ENCODE measurements around the gene CABCOCO1.
A peak's percentile ranks its signal among the peaks of the same experiment; 100 is the strongest.
"Not testable (repeated sequence)": the region's sequence is repeated elsewhere in the genome, so short reads cannot be mapped to it uniquely, and the experiment has no call there.

The CABCOCO1 gene

DNA sequence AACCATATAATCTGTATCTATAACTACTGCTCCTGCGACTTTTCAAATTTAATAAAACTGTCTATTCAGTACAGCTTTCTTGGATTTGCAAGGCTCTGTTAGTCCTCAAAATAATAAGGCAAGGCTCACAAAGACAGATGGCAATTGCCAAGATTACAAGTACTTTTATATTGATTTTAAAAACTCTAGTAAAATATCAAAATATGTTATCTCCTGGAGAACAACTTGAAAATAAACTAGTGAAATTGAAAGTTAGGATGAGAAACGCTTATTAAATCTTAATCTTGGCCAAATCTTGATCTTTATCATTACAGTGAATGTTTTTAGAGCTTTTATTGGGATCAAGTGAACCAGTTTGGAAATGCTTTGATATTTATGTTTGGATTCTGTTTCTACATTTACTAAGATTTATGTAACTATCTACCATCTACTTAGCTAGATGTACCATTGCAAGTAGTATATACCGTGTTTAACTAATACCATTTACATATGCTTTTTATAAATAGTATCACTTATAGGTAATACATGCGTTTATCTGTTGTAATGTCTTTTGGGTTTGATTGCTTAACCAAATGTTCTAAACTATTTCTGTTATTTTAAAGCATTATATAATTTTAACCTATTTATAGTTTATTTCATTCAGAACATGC, 70.0 kb downstream of the CABCOCO1 start:
- TF ChIP-seq, protein P1, sequence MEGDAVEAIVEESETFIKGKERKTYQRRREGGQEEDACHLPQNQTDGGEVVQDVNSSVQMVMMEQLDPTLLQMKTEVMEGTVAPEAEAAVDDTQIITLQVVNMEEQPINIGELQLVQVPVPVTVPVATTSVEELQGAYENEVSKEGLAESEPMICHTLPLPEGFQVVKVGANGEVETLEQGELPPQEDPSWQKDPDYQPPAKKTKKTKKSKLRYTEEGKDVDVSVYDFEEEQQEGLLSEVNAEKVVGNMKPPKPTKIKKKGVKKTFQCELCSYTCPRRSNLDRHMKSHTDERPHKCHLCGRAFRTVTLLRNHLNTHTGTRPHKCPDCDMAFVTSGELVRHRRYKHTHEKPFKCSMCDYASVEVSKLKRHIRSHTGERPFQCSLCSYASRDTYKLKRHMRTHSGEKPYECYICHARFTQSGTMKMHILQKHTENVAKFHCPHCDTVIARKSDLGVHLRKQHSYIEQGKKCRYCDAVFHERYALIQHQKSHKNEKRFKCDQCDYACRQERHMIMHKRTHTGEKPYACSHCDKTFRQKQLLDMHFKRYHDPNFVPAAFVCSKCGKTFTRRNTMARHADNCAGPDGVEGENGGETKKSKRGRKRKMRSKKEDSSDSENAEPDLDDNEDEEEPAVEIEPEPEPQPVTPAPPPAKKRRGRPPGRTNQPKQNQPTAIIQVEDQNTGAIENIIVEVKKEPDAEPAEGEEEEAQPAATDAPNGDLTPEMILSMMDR (IDR thresholded peaks at IDR 0.05): no peak
- intact Hi-C loops (cut with DNase I; ENCODE audit: low total_unique reads): loop anchor here (10.0 kb wide), 1 partner anchor 918 kb away; no protein-coding TSS in a partner anchor
- no peaks in the 10 kb centered on the region for H3K27me3 ChIP-seq

DNA sequence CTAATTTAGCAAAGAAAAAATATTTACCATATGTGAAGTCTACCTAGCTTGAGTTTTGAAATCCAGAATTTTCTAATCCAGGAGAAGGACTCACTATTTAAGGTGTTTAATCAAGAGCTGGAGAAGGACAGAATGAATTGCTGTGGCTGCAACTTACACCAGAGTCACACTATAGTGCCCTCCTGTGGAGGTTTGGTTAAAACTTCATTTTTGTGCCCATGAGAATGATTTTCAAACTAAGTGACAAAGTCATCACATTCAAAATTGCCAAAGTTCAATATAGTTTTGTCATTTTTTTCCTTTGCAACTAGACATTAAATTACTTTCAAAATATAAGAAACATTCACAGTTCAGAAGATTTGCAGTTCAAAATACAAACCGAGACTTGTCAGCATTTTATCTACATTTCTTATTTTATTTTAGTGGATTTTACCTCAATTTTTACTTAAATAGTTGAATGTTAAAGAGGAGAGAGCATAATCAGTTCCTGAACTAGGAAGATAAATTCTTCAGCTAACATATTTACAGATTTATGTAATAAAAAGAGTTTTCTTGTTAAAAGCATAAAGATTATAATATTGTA, 70.7 kb downstream of the CABCOCO1 start:
- Histone ChIP-seq H3K27me3 (no peaks in the 10 kb centered on the region), H3K36me3 (no peaks in the 10 kb centered on the region), H3K9me3 (no peaks in the 10 kb centered on the region), H3K4me1 (no peaks in the 10 kb centered on the region), H3K4me3 (no peak overlapping the region), H3K27ac (no peak overlapping the region)
- TF ChIP-seq, protein P1 (IDR thresholded peaks at IDR 0.05): peak; percentile 52 to 59
- intact Hi-C loops (cut with DNase I; ENCODE audit: low total_unique reads): loop anchor here (10.0 kb wide), 1 partner anchor 919 kb away; no protein-coding TSS in a partner anchor
- DNase-seq: no peak

More for the DNA sequence above, 70.0 kb downstream of the CABCOCO1 start:
- Histone ChIP-seq H3K4me3 (no peak overlapping the region), H3K4me1 (no peaks in the 10 kb centered on the region), H3K27ac (no peak overlapping the region), H3K36me3 (no peaks in the 10 kb centered on the region), H3K9me3 (no peaks in the 10 kb centered on the region)
- DNase-seq: no peak

DNA sequence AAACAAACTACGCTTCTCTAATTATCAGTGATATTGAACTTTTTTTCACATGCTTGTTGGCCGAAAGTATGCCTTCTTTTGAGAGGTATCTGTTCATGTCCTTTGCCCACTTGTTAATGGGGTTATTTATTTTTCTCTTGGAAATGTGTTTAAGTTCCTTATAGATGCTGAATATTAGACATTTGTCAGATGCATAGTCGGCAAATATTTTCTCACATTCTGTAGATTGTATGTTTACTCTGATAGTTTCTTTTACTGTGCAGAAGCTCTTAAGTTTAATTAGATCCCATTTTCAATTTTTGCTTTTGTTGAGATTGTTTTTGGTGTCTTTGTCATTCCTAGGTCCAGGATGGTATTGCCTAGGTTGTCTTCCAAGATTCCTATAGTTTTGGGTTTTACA, 73.2 kb downstream of the CABCOCO1 start:
- no peaks in the 10 kb centered on the region for H3K27me3 ChIP-seq
- intact Hi-C loops (cut with DNase I; ENCODE audit: low total_unique reads): loop anchor here (10.0 kb wide), 1 partner anchor 921 kb away; no protein-coding TSS in a partner anchor
- H3K4me3 ChIP-seq: no peak overlapping the region
- no peak for DNase-seq
- H3K9me3 ChIP-seq: no peaks in the 10 kb centered on the region
- no peaks in the 10 kb centered on the region for H3K36me3 ChIP-seq
- no peak overlapping the region for H3K27ac ChIP-seq
- H3K4me1 ChIP-seq: no peaks in the 10 kb centered on the region
- TF ChIP-seq, protein P1 (IDR thresholded peaks at IDR 0.05): no peak

DNA sequence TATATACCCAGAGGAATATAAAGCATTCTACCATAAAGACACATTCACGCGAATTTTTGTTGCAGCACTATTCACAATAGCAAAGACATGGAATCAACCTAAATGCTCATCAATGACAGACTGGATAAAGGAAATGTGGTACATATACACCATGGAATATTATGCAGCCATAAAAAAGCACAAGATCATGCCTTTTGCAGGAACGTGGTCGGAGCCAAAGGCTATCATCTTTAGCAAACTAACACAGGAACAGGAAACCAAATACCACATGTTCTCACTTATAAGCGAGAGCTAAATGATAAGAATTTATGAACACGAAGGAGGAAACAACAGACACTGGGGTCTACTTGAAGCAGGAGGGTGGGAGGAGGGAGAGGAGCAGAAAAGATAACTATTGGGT, 74.7 kb downstream of the CABCOCO1 start:
- not testable (repeated sequence) for H3K27ac ChIP-seq, H3K27me3 ChIP-seq, H3K9me3 ChIP-seq, H3K36me3 ChIP-seq, H3K4me1 ChIP-seq, DNase-seq, H3K4me3 ChIP-seq
- intact Hi-C loops (cut with DNase I; ENCODE audit: low total_unique reads): loop anchor here (10.0 kb wide), 1 partner anchor 923 kb away; no protein-coding TSS in a partner anchor

DNA sequence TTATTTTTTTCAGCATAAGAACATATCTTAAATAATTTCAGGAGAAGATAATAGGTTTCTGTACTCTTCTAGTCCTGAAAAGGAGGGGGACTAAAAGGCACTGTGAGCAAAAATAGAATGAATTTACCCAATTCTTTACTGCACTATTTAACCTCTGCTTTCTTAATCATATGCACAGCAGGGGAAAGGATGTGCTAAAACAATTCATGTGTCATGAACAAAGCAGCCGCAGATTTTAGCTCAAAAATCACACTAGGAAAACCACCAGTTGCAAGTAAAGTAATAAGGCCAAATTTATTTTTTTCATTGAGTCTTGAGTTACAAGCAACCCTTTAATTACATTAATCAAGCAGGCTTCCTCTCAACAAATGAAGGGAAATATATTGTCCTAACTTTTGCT, 80.1 kb downstream of the CABCOCO1 start:
- peaks cover 0 to 7% (median 0%) of the 10 kb centered on the region in 4 donors for H3K4me1 ChIP-seq
- no peak for DNase-seq
- H3K9me3 ChIP-seq: no peaks in the 10 kb centered on the region
- no peak overlapping the region for H3K27ac ChIP-seq
- intact Hi-C loops (cut with DNase I; ENCODE audit: low total_unique reads): no loop called here
- no peak overlapping the region for H3K4me3 ChIP-seq
- H3K27me3 ChIP-seq: no peaks in the 10 kb centered on the region
- H3K36me3 ChIP-seq: no peaks in the 10 kb centered on the region
- TF ChIP-seq, protein P1 (IDR thresholded peaks at IDR 0.05): no peak

DNA sequence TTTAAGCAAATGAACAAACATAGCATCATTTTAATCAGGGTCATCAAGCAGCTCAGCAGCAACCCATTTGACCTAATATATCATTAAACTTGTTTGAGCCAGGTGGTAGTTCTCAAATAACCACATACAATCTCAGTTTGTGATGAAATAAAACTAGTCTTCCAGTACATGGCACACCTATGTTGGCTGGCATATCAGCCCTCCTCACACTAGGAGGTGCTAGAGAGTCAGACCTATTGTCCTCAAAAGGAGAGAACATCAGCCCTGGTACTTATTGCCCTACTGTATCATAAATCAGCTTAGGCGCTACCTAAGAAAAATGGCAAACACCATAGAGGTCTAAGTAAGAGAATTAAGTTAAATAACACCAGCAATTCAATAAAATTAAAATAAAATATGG, 81.7 kb downstream of the CABCOCO1 start:
- H3K9me3 ChIP-seq: no peaks in the 10 kb centered on the region
- H3K4me1 ChIP-seq: peaks cover 0 to 13% (median 2%) of the 10 kb centered on the region in 4 donors
- intact Hi-C loops (cut with DNase I; ENCODE audit: low total_unique reads): no loop called here
- H3K36me3 ChIP-seq: no peaks in the 10 kb centered on the region
- no peaks in the 10 kb centered on the region for H3K27me3 ChIP-seq
- no peak for DNase-seq
- H3K4me3 ChIP-seq: no peak overlapping the region
- TF ChIP-seq, protein P1 (IDR thresholded peaks at IDR 0.05): no peak
- H3K27ac ChIP-seq: no peak overlapping the region

All from tibial artery (tissue), 4 donors.